Colonic mucosa (tissue), 4 donors: Measurements from ENCODE around the gene TET1. TPM values are rescaled to one million over a fixed set of nuclear protein-coding genes. Genes with fewer than 3 reads are reported as not detected.
A peak's percentile ranks its signal among the peaks of the same experiment; 100 is the strongest.

Experiments
- DNase-seq: peaks from one replicate; pipeline ENCODE4 v3.0.0-alpha.2; 2020
- H3K27ac ChIP-seq: fragments of 200-600 bp; one replicate; pipeline ENCODE4 v1.8.0; 2021
- H3K27me3 ChIP-seq: fragments of 200-600 bp; one replicate; pipeline ENCODE4 v1.8.0; 2021
- H3K36me3 ChIP-seq: fragments of 200-600 bp; one replicate; pipeline ENCODE4 v1.8.0; 2021
- H3K4me1 ChIP-seq: fragments of 200-600 bp; one replicate; pipeline ENCODE4 v1.8.0; 2021; ENCODE audit warnings: mild to moderate bottlenecking
- H3K4me3 ChIP-seq: fragments of 200-600 bp; one replicate; pipeline ENCODE4 v1.8.0; 2021
- H3K9ac ChIP-seq, 2 donors: one replicate each; pipeline ENCODE4 v1.7.0; 2013; ENCODE audit warnings: control low read depth in 2 of 2, low read depth in 2 of 2, low read length in 2 of 2
- H3K9me3 ChIP-seq: fragments of 200-600 bp; one replicate; pipeline ENCODE4 v1.8.0; 2021
- intact Hi-C: fragments of 100-400 bp; cut with DNase I; formaldehyde crosslinking; loops from one replicate; pipeline ENCODE4 v1.14.1; 2022
- total RNA-seq, 2 donors: library from RNA; stranded (reverse); fragmentation: NEBNext Ultra II Directional in 1 of 2; extraction: Animal tissue kit (Norgen Biotek cat#: 25700) in 1 of 2; gene quantifications; one replicate each; pipeline ENCODE4 v1.2.1, GENCODE V29; 2021
- TF ChIP-seq, protein P1 (sequence below): fragments of 200-600 bp; IDR thresholded peaks from one replicate; pipeline ENCODE4 v1.8.0; 2022; ENCODE audit warnings: antibody characterized with exemption, mild to moderate bottlenecking
- donor health status: healthy.
- donor health status: DM: no; HTN: no; CAD: no.
- donor health status: DM: no; HTN: no; CAD: no.

TET1 gene
- total RNA-seq, 2 donors from 2014 or later, result 0.57 to 1.1 TPM

- intact Hi-C loops, result no loop called here
- H3K4me3 ChIP-seq, result peak overlapping the region; percentile 68
- no peaks in the 10 kb centered on the region for H3K4me1 ChIP-seq
- no peaks in the 10 kb centered on the region for H3K36me3 ChIP-seq
- H3K9me3 ChIP-seq, result no peaks in the 10 kb centered on the region
- H3K27me3 ChIP-seq, result peaks cover 12% of the 10 kb centered on the region
- DNase-seq, result no peak
- TF ChIP-seq, protein P1, sequence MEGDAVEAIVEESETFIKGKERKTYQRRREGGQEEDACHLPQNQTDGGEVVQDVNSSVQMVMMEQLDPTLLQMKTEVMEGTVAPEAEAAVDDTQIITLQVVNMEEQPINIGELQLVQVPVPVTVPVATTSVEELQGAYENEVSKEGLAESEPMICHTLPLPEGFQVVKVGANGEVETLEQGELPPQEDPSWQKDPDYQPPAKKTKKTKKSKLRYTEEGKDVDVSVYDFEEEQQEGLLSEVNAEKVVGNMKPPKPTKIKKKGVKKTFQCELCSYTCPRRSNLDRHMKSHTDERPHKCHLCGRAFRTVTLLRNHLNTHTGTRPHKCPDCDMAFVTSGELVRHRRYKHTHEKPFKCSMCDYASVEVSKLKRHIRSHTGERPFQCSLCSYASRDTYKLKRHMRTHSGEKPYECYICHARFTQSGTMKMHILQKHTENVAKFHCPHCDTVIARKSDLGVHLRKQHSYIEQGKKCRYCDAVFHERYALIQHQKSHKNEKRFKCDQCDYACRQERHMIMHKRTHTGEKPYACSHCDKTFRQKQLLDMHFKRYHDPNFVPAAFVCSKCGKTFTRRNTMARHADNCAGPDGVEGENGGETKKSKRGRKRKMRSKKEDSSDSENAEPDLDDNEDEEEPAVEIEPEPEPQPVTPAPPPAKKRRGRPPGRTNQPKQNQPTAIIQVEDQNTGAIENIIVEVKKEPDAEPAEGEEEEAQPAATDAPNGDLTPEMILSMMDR, result no peak
- no peak overlapping the region for H3K27ac ChIP-seq
- peak overlapping the region; percentile 26 to 40 for H3K9ac ChIP-seq
Measured at GRCh38 chr10:68560943-68561864, 1.1 kb downstream of the TET1 start.

DNA sequence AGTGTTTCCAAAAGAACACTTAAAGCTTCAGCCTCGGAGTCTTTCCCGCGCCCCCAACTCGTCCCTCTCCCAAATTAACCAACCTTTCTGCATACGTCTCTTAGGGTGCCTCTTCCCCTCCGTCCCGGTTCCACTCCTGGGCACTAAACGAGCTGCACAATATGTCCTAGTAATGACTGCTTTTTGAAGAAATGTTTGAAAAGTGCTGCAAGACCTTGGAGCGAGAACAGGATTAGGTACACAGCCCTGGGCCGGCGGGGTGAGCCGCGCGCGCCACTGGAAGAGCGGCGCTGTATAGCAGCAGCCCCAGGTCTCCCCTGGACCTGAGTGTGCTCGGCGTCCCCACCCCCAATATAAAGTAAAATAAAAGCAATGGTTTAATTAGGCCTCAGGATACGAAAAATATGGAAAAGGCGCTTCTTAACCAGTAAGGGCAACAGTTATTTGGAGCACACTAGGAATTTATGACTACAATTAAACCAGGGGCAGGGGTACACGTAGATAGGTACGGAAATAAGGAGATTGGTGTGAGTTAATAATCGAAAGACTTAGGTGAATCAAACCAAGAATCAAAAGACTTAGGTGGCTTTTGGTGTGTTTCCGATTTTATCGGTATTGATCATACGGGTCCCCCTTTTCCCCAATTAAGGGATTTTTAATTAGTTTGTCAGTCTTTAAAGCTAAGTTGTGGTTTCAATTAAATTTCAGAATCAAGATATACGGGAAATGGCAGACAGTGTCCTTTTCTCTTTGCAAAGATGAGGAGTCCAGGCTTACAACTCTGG is 1.9 kb downstream of the TET1 start:
- H3K27ac ChIP-seq, result no peak overlapping the region
- no peaks in the 10 kb centered on the region for H3K4me1 ChIP-seq
- no peaks in the 10 kb centered on the region for H3K36me3 ChIP-seq
- H3K27me3 ChIP-seq, result peaks cover 12% of the 10 kb centered on the region
- no peak overlapping the region for H3K9ac ChIP-seq
- TF ChIP-seq, protein P1, result no peak
- no peaks in the 10 kb centered on the region for H3K9me3 ChIP-seq
- H3K4me3 ChIP-seq, result peak overlapping the region; percentile 68
- intact Hi-C loops, result no loop called here
- no peak for DNase-seq

GRCh38 chr10:68562661-68563570 is 2.8 kb downstream of the TET1 start:
- Histone ChIP-seq H3K36me3 (no peaks in the 10 kb centered on the region), H3K27ac (no peak overlapping the region), H3K4me3 (no peak overlapping the region), H3K27me3 (peaks cover 12% of the 10 kb centered on the region), H3K9ac (no peak overlapping the region), H3K9me3 (no peaks in the 10 kb centered on the region), H3K4me1 (no peaks in the 10 kb centered on the region)
- TF ChIP-seq, protein P1, result no peak
- DNase-seq, result no peak
- intact Hi-C loops, result no loop called here

- TF ChIP-seq, protein P1, result no peak
- Histone ChIP-seq H3K36me3 (no peaks in the 10 kb centered on the region), H3K27ac (no peak overlapping the region), H3K9me3 (no peaks in the 10 kb centered on the region), H3K4me3 (no peak overlapping the region), H3K9ac (no peak overlapping the region), H3K4me1 (no peaks in the 10 kb centered on the region), H3K27me3 (peaks cover 12% of the 10 kb centered on the region)
- intact Hi-C loops, result no loop called here
- no peak for DNase-seq
Measured at GRCh38 chr10:68564712-68565111, 4.6 kb downstream of the TET1 start.

DNA sequence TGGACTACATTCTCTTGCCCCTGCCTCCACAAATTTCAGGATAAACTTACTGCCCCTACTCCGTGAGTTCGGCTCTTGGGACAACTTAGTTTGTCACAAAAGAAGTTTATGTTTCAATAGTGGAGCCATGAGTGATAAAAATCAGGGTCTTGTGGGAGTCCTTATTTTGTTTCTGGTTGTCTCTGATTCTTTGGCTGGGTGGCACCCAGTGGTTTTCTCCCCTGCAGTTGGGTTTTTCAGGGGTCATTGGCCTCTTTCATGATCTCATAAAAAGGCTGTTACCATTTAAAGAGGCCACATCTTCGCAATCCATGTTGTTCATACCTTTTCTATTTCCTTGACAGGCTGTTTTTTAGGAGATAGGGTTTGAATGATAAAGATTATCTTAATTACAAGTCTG is 5.5 kb downstream of the TET1 start:
- no peaks in the 10 kb centered on the region for H3K9me3 ChIP-seq
- H3K27ac ChIP-seq, result no peak overlapping the region
- intact Hi-C loops, result no loop called here
- TF ChIP-seq, protein P1, result no peak
- H3K27me3 ChIP-seq, result peaks cover 8% of the 10 kb centered on the region
- H3K36me3 ChIP-seq, result no peaks in the 10 kb centered on the region
- no peak for DNase-seq
- no peak overlapping the region for H3K9ac ChIP-seq
- no peaks in the 10 kb centered on the region for H3K4me1 ChIP-seq
- no peak overlapping the region for H3K4me3 ChIP-seq
